Measurements from ENCODE around the gene ACOT13.
"Not testable (repeated sequence)": the region's sequence is repeated elsewhere in the genome, so short reads cannot be mapped to it uniquely, and the experiment has no call there.

The ACOT13 gene

DNA sequence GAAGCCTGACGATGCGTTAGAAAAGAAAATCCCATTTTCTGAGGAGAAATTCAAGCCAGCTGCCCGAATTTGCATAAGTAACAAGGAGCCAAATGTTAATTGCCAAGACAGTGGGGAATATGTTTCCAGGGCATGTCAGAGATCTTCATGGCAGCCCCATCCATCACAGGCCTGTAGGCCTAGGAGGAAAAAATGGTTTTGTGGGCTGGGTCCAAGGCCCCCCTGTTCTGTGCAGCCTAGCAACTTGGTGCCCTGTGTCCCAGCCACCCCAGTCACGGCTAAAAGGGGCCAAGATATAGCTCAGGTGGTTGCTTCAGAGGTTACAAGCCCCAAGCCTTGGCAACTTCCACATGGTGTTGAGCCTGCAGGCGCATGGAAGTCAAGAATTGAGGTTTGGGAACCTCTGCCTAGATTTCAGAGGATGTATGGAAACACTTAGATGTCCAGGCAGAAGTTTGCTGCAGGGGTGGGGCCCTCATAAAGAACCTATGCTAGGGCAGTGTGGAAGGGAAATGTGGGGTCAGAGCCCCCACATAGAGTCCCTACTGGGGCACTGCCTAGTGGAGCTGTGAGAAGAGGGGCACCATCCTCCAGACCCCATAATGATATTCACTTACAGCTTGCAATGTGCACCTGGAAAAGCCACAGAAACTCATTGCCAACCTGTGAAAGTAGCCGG lies 64.7 kb downstream of the ACOT13 start:
- not testable (repeated sequence) for DNase-seq (ENCODE audit: low read depth)

GRCh38 chr6:24734166-24734565 lies 67.3 kb downstream of the ACOT13 start:
- no peak for DNase-seq (ENCODE audit: low read depth)

- not testable (repeated sequence) for DNase-seq (ENCODE audit: low read depth)
Observed at GRCh38 chr6:24734710-24735109, 67.8 kb downstream of the ACOT13 start.

GRCh38 chr6:24738741-24739140 lies 71.9 kb downstream of the ACOT13 start:
- no peak for DNase-seq (ENCODE audit: low read depth)

GRCh38 chr6:24740861-24741260 lies 74.0 kb downstream of the ACOT13 start:
- no peak for DNase-seq (ENCODE audit: low read depth)

DNA sequence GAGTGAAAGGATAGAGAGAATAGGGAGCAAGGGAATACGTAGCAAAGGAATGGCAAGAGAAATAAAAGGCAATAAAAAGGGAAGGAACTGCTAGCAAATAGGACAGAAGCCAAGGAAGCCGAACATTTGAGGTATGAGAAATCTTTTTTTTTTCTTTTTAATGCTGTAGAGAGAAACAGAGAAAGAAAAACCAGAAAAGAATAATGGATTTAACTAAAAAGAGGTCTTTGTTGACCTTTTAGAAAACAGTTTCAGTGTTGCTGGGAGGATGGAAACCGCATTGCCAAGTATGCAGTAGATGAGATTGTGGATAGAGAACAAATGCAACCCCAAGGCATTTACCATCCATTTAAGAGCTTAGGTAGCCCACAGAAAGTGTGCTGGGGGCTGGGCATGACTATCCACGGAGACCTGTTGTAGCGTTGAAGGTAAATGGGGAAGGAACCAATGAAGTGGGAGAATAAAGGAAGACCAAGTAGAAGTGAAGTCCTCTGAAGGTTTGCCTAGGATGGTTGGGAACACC lies 75.4 kb downstream of the ACOT13 start:
- no peak for DNase-seq (ENCODE audit: low read depth)

DNA sequence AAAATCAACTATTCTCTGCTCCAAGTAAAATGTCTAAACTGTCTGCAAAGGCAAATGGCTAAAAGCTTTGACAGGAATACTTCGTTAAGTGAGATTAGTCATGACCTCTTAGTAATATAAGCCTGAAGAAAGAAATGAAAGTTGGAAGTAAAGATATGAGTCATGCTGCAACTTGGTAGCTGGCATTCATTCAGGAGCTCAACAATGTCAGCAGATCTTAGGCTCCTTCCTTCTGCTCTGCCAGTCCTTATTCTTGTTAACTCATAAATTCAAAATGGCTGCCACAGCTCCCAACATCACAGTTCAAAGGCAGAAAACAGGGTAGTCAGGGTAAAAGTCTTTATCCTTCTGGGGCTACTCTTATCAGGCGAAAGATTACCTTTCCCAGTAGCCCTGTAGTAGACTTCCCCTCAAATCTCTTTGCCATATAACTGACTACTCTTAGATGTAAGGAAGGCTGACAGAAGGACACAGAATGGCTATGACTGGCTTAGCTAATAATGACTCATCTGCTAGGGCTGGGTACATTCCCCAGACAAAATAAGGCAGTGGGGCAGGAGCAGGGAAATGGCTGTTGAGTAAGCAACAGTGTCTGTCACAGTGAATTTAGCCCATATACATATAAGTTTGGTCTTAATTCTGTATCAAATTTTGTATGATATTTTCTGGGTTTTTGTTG lies 76.5 kb downstream of the ACOT13 start:
- peak; percentile 93 for DNase-seq (ENCODE audit: low read depth)

- DNase-seq (ENCODE audit: low read depth), result no peak
Observed at GRCh38 chr6:24743944-24744335, 77.1 kb downstream of the ACOT13 start.

- no peak for DNase-seq (ENCODE audit: low read depth)
Observed at GRCh38 chr6:24744911-24745310, 78.0 kb downstream of the ACOT13 start.

GRCh38 chr6:24749297-24749696 lies 82.4 kb downstream of the ACOT13 start:
- no peak for DNase-seq (ENCODE audit: low read depth)

DNA sequence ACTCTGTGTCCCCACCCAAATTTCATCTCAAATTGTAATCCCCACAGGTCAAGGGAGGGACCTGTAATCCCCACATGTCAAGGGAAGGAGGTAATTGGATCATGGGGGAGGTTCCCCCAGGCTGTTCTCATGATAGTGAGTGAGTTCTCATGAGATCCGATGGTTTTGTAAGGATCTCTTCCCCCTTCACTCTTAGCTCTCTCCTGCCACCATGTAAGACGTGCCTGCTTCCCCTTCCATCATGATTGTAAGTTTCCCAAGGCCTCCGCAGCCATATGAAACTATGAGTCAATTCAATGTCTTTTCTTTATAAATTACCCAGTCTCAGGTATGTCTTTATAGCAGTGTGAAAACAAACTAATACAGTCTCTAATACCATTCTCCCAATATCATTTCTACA lies 84.0 kb downstream of the ACOT13 start:
- DNase-seq (ENCODE audit: low read depth), result not testable (repeated sequence)

DNA sequence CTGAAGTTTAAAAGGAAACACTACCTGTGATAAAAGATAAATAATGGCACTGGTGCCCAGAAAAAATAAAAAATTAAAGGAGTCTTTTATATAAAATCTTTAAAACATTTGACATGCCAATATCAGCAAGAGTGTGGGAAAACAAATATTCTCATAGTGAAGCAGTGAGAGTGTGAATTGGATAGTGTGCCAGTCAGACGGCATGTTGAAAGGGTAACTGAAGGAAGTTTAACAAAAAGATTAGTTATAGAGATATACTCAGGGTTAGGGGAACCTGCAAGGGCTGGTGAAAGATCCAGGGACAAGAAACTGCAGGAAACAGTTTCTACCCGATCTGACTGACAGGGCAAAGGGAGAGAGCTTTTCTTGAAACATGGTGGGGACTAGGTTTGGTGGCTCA lies 85.6 kb downstream of the ACOT13 start:
- no peak for DNase-seq (ENCODE audit: low read depth)

DNA sequence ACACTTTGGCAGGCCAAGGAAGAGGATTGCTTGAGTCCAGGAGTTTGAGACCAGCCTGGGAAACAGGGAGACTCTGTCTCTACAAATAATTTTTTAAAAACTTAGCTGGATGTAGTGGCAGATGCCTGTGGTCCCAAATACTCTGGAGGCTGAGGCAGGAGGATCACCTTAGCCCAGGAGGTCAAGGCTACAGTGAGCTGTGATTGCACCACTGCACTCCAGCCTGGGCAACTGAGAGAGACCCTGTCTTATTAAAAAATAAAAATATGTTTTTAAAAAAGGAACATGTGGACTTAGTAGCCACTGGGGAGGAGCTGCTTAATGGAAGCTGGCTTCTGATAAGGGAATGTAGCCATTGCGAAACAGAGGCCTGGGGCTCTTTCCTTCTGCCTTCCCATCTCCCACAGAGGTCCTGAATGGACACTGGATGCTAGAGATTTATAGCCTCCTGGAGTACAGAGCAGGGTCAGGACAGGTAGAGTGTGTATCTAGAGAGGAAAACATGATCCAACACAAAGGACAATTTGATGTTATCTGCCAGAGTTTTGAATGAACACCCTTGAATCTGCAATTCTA lies 86.1 kb downstream of the ACOT13 start:
- no peak for DNase-seq (ENCODE audit: low read depth)

- DNase-seq (ENCODE audit: low read depth), result no peak
Observed at GRCh38 chr6:24753545-24753944, 86.7 kb downstream of the ACOT13 start.

GRCh38 chr6:24754378-24754777 lies 87.5 kb downstream of the ACOT13 start:
- DNase-seq (ENCODE audit: low read depth), result not testable (repeated sequence)
